ENCODE measurements around the gene P4HA3.

GRCh38 chr11:74297484-74297883 is 14.0 kb downstream of the P4HA3 start:
- TF ChIP-seq CTCF (conservative IDR thresholded peaks at IDR 0.05; ENCODE audit: low read depth, low read length) (0 out of 2 replicates have a peak, but pooled peaks have one; percentile 11), EZH2 (IDR thresholded peaks at IDR 0.05; ENCODE audit: low read length, unreplicated experiment) (no peak)

Data from PC-3 (cell line).